ENCODE results near the gene ZFTA. TPM values are rescaled to one million over a fixed set of nuclear protein-coding genes. Genes with fewer than 3 reads are reported as not detected.
"Not testable (repeated sequence)": the region's sequence is repeated elsewhere in the genome, so short reads cannot be mapped to it uniquely, and the experiment has no call there.

ZFTA gene
- total RNA-seq, 1 experiment from 2014 or later = 19.3 TPM

DNA sequence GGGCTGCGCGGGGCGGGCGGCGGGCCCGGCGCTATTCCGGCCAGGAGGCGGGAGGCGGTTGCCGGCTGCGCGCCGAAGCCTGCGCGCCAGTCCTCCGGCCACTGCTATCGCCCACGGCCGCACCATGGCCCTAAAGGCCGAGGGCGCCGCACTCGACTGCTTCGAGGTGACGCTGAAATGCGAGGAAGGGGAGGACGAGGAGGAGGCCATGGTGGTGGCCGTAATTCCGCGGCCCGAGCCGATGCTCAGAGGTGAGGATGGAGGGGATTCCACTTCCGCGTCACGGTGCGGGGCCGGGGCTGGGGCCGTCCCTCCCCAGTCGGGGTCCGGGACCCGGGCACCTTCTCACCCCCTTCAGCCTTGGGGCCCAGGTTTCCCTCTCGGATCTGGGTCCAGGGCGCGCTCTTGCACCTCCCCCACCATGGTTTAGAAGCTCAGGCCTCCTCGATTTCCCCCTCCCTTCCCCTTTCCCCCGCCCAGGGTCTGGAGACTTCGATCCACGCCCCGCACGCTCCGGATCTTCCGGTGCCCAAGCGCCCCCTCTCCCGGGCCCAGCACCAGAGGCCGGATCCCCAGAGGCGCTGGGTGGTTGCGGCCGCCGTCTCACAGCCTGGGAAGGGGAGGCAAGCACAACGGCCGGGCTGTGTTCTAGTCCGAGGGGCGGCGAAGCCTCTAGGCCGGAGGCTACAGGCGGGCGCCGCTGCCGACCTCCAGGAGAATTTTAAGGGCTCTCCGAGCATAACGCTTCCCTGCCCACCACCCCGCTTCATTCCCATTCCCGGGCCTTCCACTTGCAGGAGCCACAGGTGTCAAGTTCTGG, 45.2 kb upstream of the ZFTA start:
- peak overlapping the region; percentile 80 for H3K4me2 ChIP-seq
- no peaks in the 10 kb centered on the region for H3K27me3 ChIP-seq (ENCODE audit: insufficient read depth, low read depth)
- H3K9me3 ChIP-seq (ENCODE audit: insufficient read depth, low read depth) = no peaks in the 10 kb centered on the region
- peak in 1 of 2 experiments; percentile 50 for DNase-seq
- no peaks in the 10 kb centered on the region for H3K9me2 ChIP-seq (ENCODE audit: insufficient read depth)
- peaks cover 14% of the 10 kb centered on the region; the same call in 1 of the 2 replicates for H4K20me1 ChIP-seq (ENCODE audit: insufficient read depth)
- TF ChIP-seq, protein P1, sequence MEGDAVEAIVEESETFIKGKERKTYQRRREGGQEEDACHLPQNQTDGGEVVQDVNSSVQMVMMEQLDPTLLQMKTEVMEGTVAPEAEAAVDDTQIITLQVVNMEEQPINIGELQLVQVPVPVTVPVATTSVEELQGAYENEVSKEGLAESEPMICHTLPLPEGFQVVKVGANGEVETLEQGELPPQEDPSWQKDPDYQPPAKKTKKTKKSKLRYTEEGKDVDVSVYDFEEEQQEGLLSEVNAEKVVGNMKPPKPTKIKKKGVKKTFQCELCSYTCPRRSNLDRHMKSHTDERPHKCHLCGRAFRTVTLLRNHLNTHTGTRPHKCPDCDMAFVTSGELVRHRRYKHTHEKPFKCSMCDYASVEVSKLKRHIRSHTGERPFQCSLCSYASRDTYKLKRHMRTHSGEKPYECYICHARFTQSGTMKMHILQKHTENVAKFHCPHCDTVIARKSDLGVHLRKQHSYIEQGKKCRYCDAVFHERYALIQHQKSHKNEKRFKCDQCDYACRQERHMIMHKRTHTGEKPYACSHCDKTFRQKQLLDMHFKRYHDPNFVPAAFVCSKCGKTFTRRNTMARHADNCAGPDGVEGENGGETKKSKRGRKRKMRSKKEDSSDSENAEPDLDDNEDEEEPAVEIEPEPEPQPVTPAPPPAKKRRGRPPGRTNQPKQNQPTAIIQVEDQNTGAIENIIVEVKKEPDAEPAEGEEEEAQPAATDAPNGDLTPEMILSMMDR (conservative IDR thresholded peaks at IDR 0.05) = no peak
- no peak for TF ChIP-seq EZH2 (IDR thresholded peaks at IDR 0.05; ENCODE audit: low read depth)
- H3F3A ChIP-seq (ENCODE audit: insufficient read depth, low read depth) = peaks cover 6% of the 10 kb centered on the region; the same call in 1 of the 2 replicates
- intact Hi-C loops (cut with micrococcal nuclease; ENCODE audit: unreplicated experiment) = loop anchor here (1.0 kb wide), 2 partner anchors 9 to 45 kb away; partner anchors contain the start of gene ZFTA
- H3K4me3 ChIP-seq = peak overlapping the region; percentile 99
- ChIA-PET POLR2A (ENCODE audit: unreplicated experiment) (interaction anchor here (0.6 kb wide), 1 partner anchor 78 kb away, joined by 3 read pairs; no protein-coding TSS in a partner anchor), CTCF (interaction anchor here (0.6 kb wide), 2 partner anchors 25 to 121 kb away, joined by 3 to 5 read pairs; partner anchors contain the start of gene MARK2)
- peak overlapping the region; percentile 98 for H2AFZ ChIP-seq
- no TSS peak for BruUV-seq (replicated peaks)
- H3K79me2 ChIP-seq (ENCODE audit: low read depth) = peaks cover 34% of the 10 kb centered on the region
- H3K36me3 ChIP-seq (ENCODE audit: low read depth) = 0 out of 2 replicates have a peak, but pooled peaks cover 4% of the 10 kb centered on the region
- peaks cover 17% of the 10 kb centered on the region for H3K4me1 ChIP-seq (replicated peaks; ENCODE audit: insufficient read depth)
- H3K27ac ChIP-seq = no peak overlapping the region

DNA sequence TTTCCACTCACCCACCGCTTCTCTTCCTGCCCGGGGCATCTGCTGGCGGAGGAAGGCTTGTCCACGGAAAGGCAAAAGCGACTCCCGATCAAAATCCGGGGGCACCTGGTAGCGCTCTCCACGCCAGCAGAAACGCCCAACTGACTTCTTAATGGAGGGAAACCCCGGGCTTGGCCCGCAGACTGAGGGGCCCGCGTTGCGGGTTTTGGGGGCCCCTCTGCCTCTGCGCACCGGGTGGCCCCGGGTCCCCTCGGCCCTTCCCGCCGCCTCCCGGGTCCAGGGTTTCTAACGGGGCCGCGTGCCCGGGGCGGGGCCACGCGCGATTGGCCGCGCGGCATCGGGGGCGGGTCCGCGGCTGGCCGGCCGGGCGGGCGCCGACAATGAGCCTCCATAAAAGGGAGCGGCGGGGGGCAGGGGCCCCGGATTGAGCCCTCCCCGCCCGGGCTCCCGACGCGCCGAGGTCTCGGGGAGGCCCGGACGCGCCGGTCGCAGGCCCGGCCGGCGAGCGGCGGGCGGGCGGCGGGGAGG, 44.5 kb upstream of the ZFTA start, which contains the start of gene SPINDOC:
TSS of gene SPINDOC (plus strand) at position 422 of the 528 bp plus-strand sequence. CDS start 231 bp downstream, outside the sequence.
- Histone ChIP-seq H3K79me2 (ENCODE audit: low read depth) (peaks cover 34% of the 10 kb centered on the region), H3K9me3 (ENCODE audit: insufficient read depth, low read depth) (no peaks in the 10 kb centered on the region), H3K36me3 (ENCODE audit: low read depth) (0 out of 2 replicates have a peak, but pooled peaks cover 2% of the 10 kb centered on the region), H2AFZ (peak within 1 kb of the TSS; percentile 98), H3F3A (ENCODE audit: insufficient read depth, low read depth) (peaks cover 6% of the 10 kb centered on the region; the same call in 1 of the 2 replicates), H3K4me3 (peak within 1 kb of the TSS; percentile 99), H3K4me2 (peak within 1 kb of the TSS; percentile 99), H3K9me2 (ENCODE audit: insufficient read depth) (no peaks in the 10 kb centered on the region), H4K20me1 (ENCODE audit: insufficient read depth) (peaks cover 14% of the 10 kb centered on the region; the same call in 1 of the 2 replicates), H3K4me1 (replicated peaks; ENCODE audit: insufficient read depth) (peaks cover 17% of the 10 kb centered on the region), H3K27ac (no peak within 1 kb of the TSS), H3K27me3 (ENCODE audit: insufficient read depth, low read depth) (no peaks in the 10 kb centered on the region)
- intact Hi-C loops (cut with micrococcal nuclease; ENCODE audit: unreplicated experiment) = loop anchor here (1.0 kb wide), 2 partner anchors 9 to 45 kb away; partner anchors contain the start of gene ZFTA
- POLR2A ChIA-PET (ENCODE audit: unreplicated experiment) = interaction anchor here (0.6 kb wide), 1 partner anchor 79 kb away, joined by 3 read pairs; no protein-coding TSS in a partner anchor
- DNase-seq = peak in 1 of 2 experiments; percentile 84
- BruUV-seq (replicated peaks) = no TSS peak
- TF ChIP-seq, protein P1 (conservative IDR thresholded peaks at IDR 0.05) = no peak
- no peak for TF ChIP-seq EZH2 (IDR thresholded peaks at IDR 0.05; ENCODE audit: low read depth)
- CTCF ChIA-PET = no interaction called here

DNA sequence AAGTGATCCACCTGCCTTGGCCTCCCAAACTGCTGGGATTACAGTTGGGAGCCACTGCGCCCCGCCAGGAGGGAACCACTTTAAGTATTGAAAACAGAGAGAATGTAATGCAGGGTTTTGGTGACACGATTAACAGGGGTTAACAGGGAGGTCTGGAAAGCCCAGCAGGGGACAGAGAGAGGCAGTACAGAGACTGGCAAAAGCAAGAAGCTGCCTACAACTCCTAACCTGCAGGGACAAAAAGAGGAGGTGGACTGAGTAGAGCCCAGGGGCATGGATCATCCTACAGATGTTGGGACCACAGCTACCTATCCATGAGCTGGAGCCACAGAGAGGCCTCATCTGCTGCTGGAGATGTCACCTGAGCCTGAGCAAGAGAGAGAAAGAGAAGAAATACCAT, 42.9 kb upstream of the ZFTA start:
- no TSS peak for BruUV-seq (replicated peaks)
- peaks cover 12% of the 10 kb centered on the region; the same call in 1 of the 2 replicates for H4K20me1 ChIP-seq (ENCODE audit: insufficient read depth)
- ChIA-PET POLR2A (ENCODE audit: unreplicated experiment) (no interaction called here), CTCF (interaction anchor here (0.7 kb wide), 1 partner anchor 22 kb away, joined by 6 read pairs; no protein-coding TSS in a partner anchor)
- no peaks in the 10 kb centered on the region for H3K36me3 ChIP-seq (ENCODE audit: low read depth)
- no peak overlapping the region for H3K4me3 ChIP-seq
- peaks cover 17% of the 10 kb centered on the region for H3K4me1 ChIP-seq (replicated peaks; ENCODE audit: insufficient read depth)
- no peaks in the 10 kb centered on the region for H3K9me2 ChIP-seq (ENCODE audit: insufficient read depth)
- no peak overlapping the region for H2AFZ ChIP-seq
- H3K79me2 ChIP-seq (ENCODE audit: low read depth) = peaks cover 29% of the 10 kb centered on the region
- H3K4me2 ChIP-seq = no peak overlapping the region
- intact Hi-C loops (cut with micrococcal nuclease; ENCODE audit: unreplicated experiment) = no loop called here
- no peak for DNase-seq
- H3F3A ChIP-seq (ENCODE audit: insufficient read depth, low read depth) = peaks cover 6% of the 10 kb centered on the region; the same call in 1 of the 2 replicates
- no peaks in the 10 kb centered on the region for H3K9me3 ChIP-seq (ENCODE audit: insufficient read depth, low read depth)
- no peak overlapping the region for H3K27ac ChIP-seq
- TF ChIP-seq, protein P1 (conservative IDR thresholded peaks at IDR 0.05) = no peak
- no peak for TF ChIP-seq EZH2 (IDR thresholded peaks at IDR 0.05; ENCODE audit: low read depth)
- no peaks in the 10 kb centered on the region for H3K27me3 ChIP-seq (ENCODE audit: insufficient read depth, low read depth)

DNA sequence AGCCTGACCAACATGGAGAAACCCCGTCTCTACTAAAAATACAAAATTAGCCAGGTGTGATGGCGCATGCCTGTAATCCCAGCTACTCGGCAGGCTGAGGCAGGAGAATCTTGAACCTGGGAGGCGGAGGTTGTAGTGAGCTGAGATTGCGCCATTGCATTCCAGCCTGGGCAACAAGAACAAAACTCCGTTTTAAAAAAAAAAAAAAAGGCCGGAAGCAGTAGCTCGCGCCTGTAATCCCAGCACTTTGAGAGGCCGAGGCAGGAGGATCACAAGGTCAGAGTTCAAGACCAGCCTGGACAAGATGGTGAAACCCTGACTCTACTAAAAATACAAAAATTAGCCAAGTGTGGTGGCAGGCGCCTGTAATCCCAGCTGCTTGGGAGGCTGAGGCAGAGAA, 41.8 kb upstream of the ZFTA start:
- Histone ChIP-seq H3K79me2 (ENCODE audit: low read depth) (peaks cover 19% of the 10 kb centered on the region), H3K4me1 (replicated peaks; ENCODE audit: insufficient read depth) (peaks cover 21% of the 10 kb centered on the region)
- BruUV-seq (replicated peaks); H3K4me2 ChIP-seq; DNase-seq; H3K27ac ChIP-seq; intact Hi-C loops (cut with micrococcal nuclease; ENCODE audit: unreplicated experiment); H3K4me3 ChIP-seq; H3F3A ChIP-seq (ENCODE audit: insufficient read depth, low read depth); CTCF ChIA-PET; H3K9me3 ChIP-seq (ENCODE audit: insufficient read depth, low read depth); H3K9me2 ChIP-seq (ENCODE audit: insufficient read depth); H3K36me3 ChIP-seq (ENCODE audit: low read depth); H4K20me1 ChIP-seq (ENCODE audit: insufficient read depth); POLR2A ChIA-PET (ENCODE audit: unreplicated experiment); H3K27me3 ChIP-seq (ENCODE audit: insufficient read depth, low read depth); H2AFZ ChIP-seq: not testable (repeated sequence)
